Measurements from ENCODE around the gene ARHGDIB. TPM values are rescaled to one million over a fixed set of nuclear protein-coding genes. Genes with fewer than 3 reads are reported as not detected.
A peak's percentile ranks its signal among the peaks of the same experiment; 100 is the strongest.

Gene ARHGDIB
- total RNA-seq, 1 donor from 2014 or later = 19.0 TPM

GRCh38 chr12:14962153-14962539 is 745 bp upstream of the ARHGDIB start:
- H3K27me3 ChIP-seq (ENCODE audit: insufficient read depth, low read length) = no peaks in the 10 kb centered on the region
- FAIRE-seq (no peak), DNase-seq (ENCODE audit: low read depth) (no peak)
- H3K36me3 ChIP-seq (ENCODE audit: insufficient read depth, low read length) = no peaks in the 10 kb centered on the region
- H2AFZ ChIP-seq (ENCODE audit: low read depth, low read length) = no peak overlapping the region
- Mint-ChIP-seq H3K36me3 (ENCODE audit: low read depth, unreplicated experiment) (no peaks in the 10 kb centered on the region), H3K9me3 (ENCODE audit: unreplicated experiment) (no peaks in the 10 kb centered on the region), H3K4me3 (ENCODE audit: unreplicated experiment) (no peak overlapping the region), H3K4me1 (ENCODE audit: low read depth, unreplicated experiment) (peaks cover 11% of the 10 kb centered on the region), H3K27ac (ENCODE audit: unreplicated experiment) (no peak overlapping the region), H3K27me3 (ENCODE audit: low read depth, unreplicated experiment) (no peaks in the 10 kb centered on the region)
- no peak overlapping the region for H3K4me2 ChIP-seq (ENCODE audit: low read length)
- H3K9ac ChIP-seq (ENCODE audit: low read length) = no peak overlapping the region
- no peaks in the 10 kb centered on the region for H3K9me3 ChIP-seq (ENCODE audit: insufficient read depth, low read depth, low read length)
- no peaks in the 10 kb centered on the region for H3K79me2 ChIP-seq (ENCODE audit: insufficient read depth, low read length)
- H3K4me1 ChIP-seq (ENCODE audit: insufficient read depth, low read length) = peaks cover 8% of the 10 kb centered on the region
- no peak overlapping the region for H3K27ac ChIP-seq (ENCODE audit: low read depth, low read length)
- H3K4me3 ChIP-seq (ENCODE audit: insufficient read depth, low read depth, low read length) = no peak overlapping the region
- TF ChIP-seq CTCF (IDR thresholded peaks at IDR 0.05; ENCODE audit: insufficient read depth, low read depth, low read length) (no peak), EZH2 (IDR thresholded peaks at IDR 0.05; ENCODE audit: insufficient read depth, low read length) (no peak)
- no peaks in the 10 kb centered on the region for H4K20me1 ChIP-seq (ENCODE audit: insufficient read depth, low read length)

- H3K4me3 Mint-ChIP-seq (ENCODE audit: unreplicated experiment) = peak overlapping the region; percentile 30
- H3K36me3 Mint-ChIP-seq (ENCODE audit: low read depth, unreplicated experiment) = no peaks in the 10 kb centered on the region
- Histone ChIP-seq H3K4me1 (ENCODE audit: insufficient read depth, low read length) (peaks cover 8% of the 10 kb centered on the region), H3K9me3 (ENCODE audit: insufficient read depth, low read depth, low read length) (no peaks in the 10 kb centered on the region), H3K27ac (ENCODE audit: low read depth, low read length) (peak overlapping the region; percentile 41), H2AFZ (ENCODE audit: low read depth, low read length) (peak overlapping the region; percentile 38), H4K20me1 (ENCODE audit: insufficient read depth, low read length) (no peaks in the 10 kb centered on the region), H3K9ac (ENCODE audit: low read length) (peak overlapping the region; percentile 45), H3K27me3 (ENCODE audit: insufficient read depth, low read length) (no peaks in the 10 kb centered on the region), H3K4me2 (ENCODE audit: low read length) (peak overlapping the region; percentile 77), H3K36me3 (ENCODE audit: insufficient read depth, low read length) (no peaks in the 10 kb centered on the region), H3K79me2 (ENCODE audit: insufficient read depth, low read length) (no peaks in the 10 kb centered on the region), H3K4me3 (ENCODE audit: insufficient read depth, low read depth, low read length) (peak overlapping the region; percentile 45)
- H3K27me3 Mint-ChIP-seq (ENCODE audit: low read depth, unreplicated experiment) = no peaks in the 10 kb centered on the region
- no peaks in the 10 kb centered on the region for H3K9me3 Mint-ChIP-seq (ENCODE audit: unreplicated experiment)
- TF ChIP-seq CTCF (IDR thresholded peaks at IDR 0.05; ENCODE audit: insufficient read depth, low read depth, low read length) (no peak), EZH2 (IDR thresholded peaks at IDR 0.05; ENCODE audit: insufficient read depth, low read length) (no peak)
- DNase-seq (ENCODE audit: low read depth) (peak; percentile 56), FAIRE-seq (peak; percentile 50)
- H3K4me1 Mint-ChIP-seq (ENCODE audit: low read depth, unreplicated experiment) = peaks cover 11% of the 10 kb centered on the region
- peak overlapping the region; percentile 23 for H3K27ac Mint-ChIP-seq (ENCODE audit: unreplicated experiment)
Measured at GRCh38 chr12:14960548-14961465, 594 bp downstream of the ARHGDIB start.

Measured in astrocyte (in vitro differentiated cells and primary cell).